Middle frontal gyrus (tissue), 1 donor: Measurements from ENCODE around the gene TAF1A.

ENCODE experiments used
- DNase-seq: peaks from one replicate; pipeline ENCODE4 v3.0.0-alpha.2; 2015; ENCODE audit warnings: low spot score; ENCODE audit errors: extremely low spot score

Gene TAF1A

GRCh38 chr1:222535455-222535854 lies 54.3 kb downstream of the TAF1A start:
- DNase-seq: no peak

- no peak for DNase-seq
Observed at GRCh38 chr1:222530852-222531251, 58.9 kb downstream of the TAF1A start.

GRCh38 chr1:222529916-222530315 lies 59.8 kb downstream of the TAF1A start:
- DNase-seq: no peak

- no peak for DNase-seq
Observed at GRCh38 chr1:222529181-222529580, 60.6 kb downstream of the TAF1A start.

GRCh38 chr1:222525951-222526350 lies 63.8 kb downstream of the TAF1A start:
- DNase-seq: no peak

GRCh38 chr1:222523852-222524251 lies 65.9 kb downstream of the TAF1A start:
- no peak for DNase-seq

GRCh38 chr1:222522105-222522915 lies 67.4 kb downstream of the TAF1A start:
- DNase-seq: no peak

GRCh38 chr1:222521299-222522104 lies 68.2 kb downstream of the TAF1A start:
- DNase-seq: no peak
